ENCODE measurements around the gene CNOT8. TPM values are rescaled to one million over a fixed set of nuclear protein-coding genes. Genes with fewer than 3 reads are reported as not detected.

The CNOT8 gene
- polyA plus RNA-seq, 2 of the 4 experiments (the other 2 are of a cell fraction): 40.6 to 52.7 TPM

DNA sequence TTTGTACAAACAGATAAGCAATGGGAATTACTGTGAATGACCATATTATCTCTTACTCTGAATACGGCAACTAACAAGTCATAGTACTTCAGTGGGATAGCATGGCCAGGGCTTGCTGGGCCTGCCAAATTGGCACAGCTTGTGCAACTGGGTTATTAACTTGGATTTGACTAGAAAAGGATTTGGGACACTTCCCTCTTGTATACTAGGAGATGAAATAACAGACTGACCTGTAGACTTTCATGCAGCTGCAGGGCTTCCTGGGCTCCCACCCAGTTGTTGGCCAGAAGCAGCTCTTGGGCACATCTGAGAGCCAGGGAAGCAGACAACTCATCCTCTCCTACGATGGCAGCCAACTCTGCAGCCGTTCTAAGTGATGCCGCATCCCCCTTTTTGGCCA lies 39.8 kb downstream of the CNOT8 start:
- DNase-seq (ENCODE audit: low read depth in 1 of 2, low spot score in 1 of 2) (no peak), ATAC-seq (no peak), FAIRE-seq (no peak)
- CTCF ChIA-PET: interaction anchor here (0.7 to 1.7 kb wide), 2 partner anchors 77 to 248 kb away, joined by 3 to 4 read pairs; no protein-coding TSS in a partner anchor
- Histone ChIP-seq H3K4me1 (no peaks in the 10 kb centered on the region), H3K4me3 (no peak overlapping the region), H3K4me2 (no peak overlapping the region), H3K9me3 (no peaks in the 10 kb centered on the region), H3K27ac (no peak overlapping the region)
- 90% methylated on average over 4 of the region's 4 CpGs for WGBS (ENCODE audit: missing lambda C conversion rate)
- TF ChIP-seq, protein P1, sequence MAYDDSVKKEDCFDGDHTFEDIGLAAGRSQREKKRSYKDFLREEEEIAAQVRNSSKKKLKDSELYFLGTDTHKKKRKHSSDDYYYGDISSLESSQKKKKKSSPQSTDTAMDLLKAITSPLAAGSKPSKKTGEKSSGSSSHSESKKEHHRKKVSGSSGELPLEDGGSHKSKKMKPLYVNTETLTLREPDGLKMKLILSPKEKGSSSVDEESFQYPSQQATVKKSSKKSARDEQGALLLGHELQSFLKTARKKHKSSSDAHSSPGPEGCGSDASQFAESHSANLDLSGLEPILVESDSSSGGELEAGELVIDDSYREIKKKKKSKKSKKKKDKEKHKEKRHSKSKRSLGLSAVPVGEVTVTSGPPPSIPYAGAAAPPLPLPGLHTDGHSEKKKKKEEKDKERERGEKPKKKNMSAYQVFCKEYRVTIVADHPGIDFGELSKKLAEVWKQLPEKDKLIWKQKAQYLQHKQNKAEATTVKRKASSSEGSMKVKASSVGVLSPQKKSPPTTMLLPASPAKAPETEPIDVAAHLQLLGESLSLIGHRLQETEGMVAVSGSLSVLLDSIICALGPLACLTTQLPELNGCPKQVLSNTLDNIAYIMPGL (CRISPR knock-in tag; IDR thresholded peaks at IDR 0.05; ENCODE audit: borderline replicate concordance): no peak
- TF ChIP-seq SREBF2 (IDR thresholded peaks at IDR 0.05): no peak
- POLR2A ChIA-PET: no interaction called here

DNA sequence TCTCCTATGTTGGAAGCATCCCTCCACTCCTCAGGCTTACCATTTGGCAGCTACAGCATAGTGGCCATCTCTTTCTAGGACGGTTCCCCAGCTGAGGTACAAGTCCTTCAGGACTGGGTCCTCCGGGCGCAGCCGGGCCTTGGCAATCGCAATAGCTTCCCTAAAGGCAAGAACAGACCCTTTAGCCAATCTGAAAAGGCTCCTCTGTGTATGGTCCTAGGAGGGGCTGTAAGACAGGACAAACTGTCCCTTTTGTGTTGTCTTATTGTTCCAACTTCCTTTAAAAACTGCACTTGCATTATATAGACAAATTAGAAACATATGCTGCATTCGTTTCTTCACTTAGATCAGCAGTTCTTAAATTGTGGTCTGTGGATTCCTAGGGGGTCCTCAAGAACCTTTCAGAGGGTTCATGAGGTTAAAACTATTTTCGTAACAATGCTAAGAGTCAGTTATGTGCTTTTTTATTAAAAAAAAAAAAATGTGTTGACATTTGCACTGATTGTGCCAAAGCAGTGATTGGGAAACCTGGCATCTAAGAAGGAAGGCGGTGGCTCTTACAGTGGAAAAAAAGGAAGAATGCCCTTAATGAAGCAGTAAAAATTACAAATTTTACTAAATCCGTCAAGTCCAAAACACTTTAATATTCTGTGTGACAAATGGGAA lies 40.9 kb downstream of the CNOT8 start:
- ChIA-PET POLR2A (no interaction called here), CTCF (no interaction called here)

DNA sequence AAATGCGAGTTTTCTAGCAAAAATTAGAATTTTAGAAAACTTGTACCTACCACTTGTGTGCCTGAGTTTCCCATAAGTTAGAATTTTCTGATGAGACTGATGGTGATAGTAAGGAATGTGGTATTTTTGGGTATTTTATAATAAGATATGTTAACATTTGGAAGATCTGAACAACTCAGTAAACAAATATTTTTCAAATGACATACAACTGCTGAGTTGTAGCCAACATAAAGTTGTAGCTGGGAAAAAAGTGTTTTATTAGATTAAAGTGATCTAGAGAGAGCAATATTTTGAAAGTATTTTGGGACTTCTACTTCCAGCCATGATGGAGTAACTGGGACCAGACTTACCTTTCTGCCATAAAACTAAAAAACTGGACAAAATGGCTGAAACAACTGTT lies 41.6 kb downstream of the CNOT8 start:
- Histone ChIP-seq H3K4me3 (no peak overlapping the region), H3K9me3 (no peaks in the 10 kb centered on the region), H3K4me1 (no peaks in the 10 kb centered on the region), H3K27ac (no peak overlapping the region), H3K4me2 (no peak overlapping the region)
- no peak for TF ChIP-seq NFE2L2 (conservative IDR thresholded peaks at IDR 0.05; ENCODE audit: low read length)
- no peak for TF ChIP-seq RFX5 (IDR thresholded peaks at IDR 0.05)
- TF ChIP-seq, protein P1 (CRISPR knock-in tag; IDR thresholded peaks at IDR 0.05; ENCODE audit: borderline replicate concordance): no peak
- no peak for TF ChIP-seq PHF8 (IDR thresholded peaks at IDR 0.05; ENCODE audit: borderline replicate concordance, low read depth)
- no peak for TF ChIP-seq HEYL (CRISPR knock-in tag; IDR thresholded peaks at IDR 0.05)
- no peak for TF ChIP-seq TFCP2L1 (CRISPR knock-in tag; IDR thresholded peaks at IDR 0.05)
- TF ChIP-seq JUN (IDR thresholded peaks at IDR 0.05): no peak
- no peak for TF ChIP-seq CBX8 (IDR thresholded peaks at IDR 0.05)
- no peak for TF ChIP-seq JUNB (IDR thresholded peaks at IDR 0.05)
- TF ChIP-seq HOXB5 (CRISPR knock-in tag; IDR thresholded peaks at IDR 0.05): no peak
- no peak for TF ChIP-seq ZSCAN20 (CRISPR knock-in tag; IDR thresholded peaks at IDR 0.05)
- TF ChIP-seq CBX2 (IDR thresholded peaks at IDR 0.05; ENCODE audit: borderline replicate concordance, low read depth): no peak
- no peak for TF ChIP-seq ZC3H11A (IDR thresholded peaks at IDR 0.05)
- TF ChIP-seq EP300 (IDR thresholded peaks at IDR 0.05): no peak
- TF ChIP-seq FOSL2 (IDR thresholded peaks at IDR 0.05): no peak
- TF ChIP-seq FOSL2 (CRISPR knock-in tag; IDR thresholded peaks at IDR 0.05): no peak
- no peak for TF ChIP-seq FOXS1 (CRISPR knock-in tag; IDR thresholded peaks at IDR 0.05)
- TF ChIP-seq SREBF2 (IDR thresholded peaks at IDR 0.05): no peak
- TF ChIP-seq CHD4 (IDR thresholded peaks at IDR 0.05; ENCODE audit: borderline replicate concordance): no peak
- no peak for TF ChIP-seq RCOR1 (IDR thresholded peaks at IDR 0.05; ENCODE audit: low read depth, low read length)
- TF ChIP-seq SMC3 (IDR thresholded peaks at IDR 0.05): no peak
- WGBS (ENCODE audit: missing lambda C conversion rate): 91% methylated on average over 1 of the region's 1 CpG
- ChIA-PET CTCF (no interaction called here), POLR2A (no interaction called here)
- no peak for FAIRE-seq
- no peak for ATAC-seq
- DNase-seq (ENCODE audit: low read depth in 1 of 2, low spot score in 1 of 2): no peak

More for the DNA sequence above, 40.9 kb downstream of the CNOT8 start:
- no peak for DNase-seq (ENCODE audit: low read depth in 1 of 2, low spot score in 1 of 2)
- WGBS (ENCODE audit: missing lambda C conversion rate): 93% methylated on average over 9 of the region's 9 CpGs
- no peak for ATAC-seq
- TF ChIP-seq NPAS2 (CRISPR knock-in tag; IDR thresholded peaks at IDR 0.05; ENCODE audit: borderline replicate concordance): no peak
- TF ChIP-seq FOSB (CRISPR knock-in tag; IDR thresholded peaks at IDR 0.05): no peak
- TF ChIP-seq, protein P2, sequence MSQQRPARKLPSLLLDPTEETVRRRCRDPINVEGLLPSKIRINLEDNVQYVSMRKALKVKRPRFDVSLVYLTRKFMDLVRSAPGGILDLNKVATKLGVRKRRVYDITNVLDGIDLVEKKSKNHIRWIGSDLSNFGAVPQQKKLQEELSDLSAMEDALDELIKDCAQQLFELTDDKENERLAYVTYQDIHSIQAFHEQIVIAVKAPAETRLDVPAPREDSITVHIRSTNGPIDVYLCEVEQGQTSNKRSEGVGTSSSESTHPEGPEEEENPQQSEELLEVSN (IDR thresholded peaks at IDR 0.05; ENCODE audit: borderline replicate concordance, low read depth): no peak
- TF ChIP-seq POLR2A (IDR thresholded peaks at IDR 0.05; ENCODE audit: low read length): no peak
- no peak for TF ChIP-seq ZNF302 (CRISPR knock-in tag; IDR thresholded peaks at IDR 0.05)
- TF ChIP-seq CHD2 (IDR thresholded peaks at IDR 0.05; ENCODE audit: low read length, partially characterized antibody): no peak
- TF ChIP-seq, protein P3, sequence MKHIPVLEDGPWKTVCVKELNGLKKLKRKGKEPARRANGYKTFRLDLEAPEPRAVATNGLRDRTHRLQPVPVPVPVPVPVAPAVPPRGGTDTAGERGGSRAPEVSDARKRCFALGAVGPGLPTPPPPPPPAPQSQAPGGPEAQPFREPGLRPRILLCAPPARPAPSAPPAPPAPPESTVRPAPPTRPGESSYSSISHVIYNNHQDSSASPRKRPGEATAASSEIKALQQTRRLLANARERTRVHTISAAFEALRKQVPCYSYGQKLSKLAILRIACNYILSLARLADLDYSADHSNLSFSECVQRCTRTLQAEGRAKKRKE (CRISPR knock-in tag; IDR thresholded peaks at IDR 0.05; ENCODE audit: low read depth): no peak
- TF ChIP-seq, protein P4, sequence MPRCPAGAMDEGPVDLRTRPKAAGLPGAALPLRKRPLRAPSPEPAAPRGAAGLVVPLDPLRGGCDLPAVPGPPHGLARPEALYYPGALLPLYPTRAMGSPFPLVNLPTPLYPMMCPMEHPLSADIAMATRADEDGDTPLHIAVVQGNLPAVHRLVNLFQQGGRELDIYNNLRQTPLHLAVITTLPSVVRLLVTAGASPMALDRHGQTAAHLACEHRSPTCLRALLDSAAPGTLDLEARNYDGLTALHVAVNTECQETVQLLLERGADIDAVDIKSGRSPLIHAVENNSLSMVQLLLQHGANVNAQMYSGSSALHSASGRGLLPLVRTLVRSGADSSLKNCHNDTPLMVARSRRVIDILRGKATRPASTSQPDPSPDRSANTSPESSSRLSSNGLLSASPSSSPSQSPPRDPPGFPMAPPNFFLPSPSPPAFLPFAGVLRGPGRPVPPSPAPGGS (IDR thresholded peaks at IDR 0.05): no peak
- Histone ChIP-seq H3K4me2 (no peak overlapping the region), H3K9me3 (no peaks in the 10 kb centered on the region), H3K27ac (no peak overlapping the region), H3K4me1 (no peaks in the 10 kb centered on the region), H3K4me3 (no peak overlapping the region)
- FAIRE-seq: no peak

Data from A549 (cell line).